MCF 10A (cell line): Measurements from ENCODE around the gene CASP3. TPM values are rescaled to one million over a fixed set of nuclear protein-coding genes. Genes with fewer than 3 reads are reported as not detected.

ENCODE experiments used
- BruUV-seq: library from RNA; stranded (reverse); fragments of 400-500 nt; replicated peaks from 2 replicates; lab custom pipeline; 2021; lab: Mats Ljungman, UMichigan
- CTCF ChIA-PET: fragments of 300-600 bp; sonication (Branson Sonifier 250); formaldehyde crosslinking; extraction: SDS; loops from one replicate; lab custom pipeline; 2021; ENCODE audit warnings: antibody characterized with exemption, inconsistent platforms; lab: Yijun Ruan, JAX
- POLR2A ChIA-PET: fragments of 300-600, 350-650 bp; sonication (Branson Sonifier 250); formaldehyde crosslinking; extraction: SDS; loops from one replicate; lab custom pipeline; 2020; ENCODE audit warnings: antibody characterized with exemption, inconsistent platforms; lab: Yijun Ruan, JAX
- DNase-seq: peaks from one replicate; pipeline ENCODE4 v3.0.0-alpha.2; 2018; ENCODE audit not compliant: unreplicated experiment
- H3K27ac Mint-ChIP-seq: one replicate; pipeline ENCODE4 v1.8.0; 2022; ENCODE audit warnings: mild to moderate bottlenecking, low read depth, mixed read lengths; ENCODE audit not compliant: unreplicated experiment
- H3K27me3 Mint-ChIP-seq: one replicate; pipeline ENCODE4 v1.8.0; 2022; ENCODE audit warnings: mixed read lengths; ENCODE audit not compliant: insufficient read depth, unreplicated experiment
- H3K36me3 Mint-ChIP-seq: one replicate; pipeline ENCODE4 v1.8.0; 2022; ENCODE audit warnings: mild to moderate bottlenecking, moderate library complexity, mixed read lengths; ENCODE audit not compliant: insufficient read depth, unreplicated experiment
- H3K4me1 Mint-ChIP-seq: one replicate; pipeline ENCODE4 v1.8.0; 2022; ENCODE audit warnings: mixed read lengths; ENCODE audit not compliant: insufficient read depth, unreplicated experiment
- H3K4me3 Mint-ChIP-seq: one replicate; pipeline ENCODE4 v1.8.0; 2022; ENCODE audit warnings: mild to moderate bottlenecking, moderate library complexity, mixed read lengths; ENCODE audit not compliant: unreplicated experiment
- H3K9me3 Mint-ChIP-seq: one replicate; pipeline ENCODE4 v1.8.0; 2022; ENCODE audit warnings: mixed read lengths; ENCODE audit not compliant: unreplicated experiment
- intact Hi-C: fragments of 100-400 bp; cut with micrococcal nuclease; formaldehyde crosslinking; loops from 2 replicates; pipeline ENCODE4 v1.14.1; 2022
- total RNA-seq: library from RNA; stranded (reverse); gene quantifications from 2 replicates; pipeline ENCODE4 v1.2.3, GENCODE V29; 2022
- TF ChIP-seq, protein P1 (sequence below): fragments of 200-600 bp; IDR thresholded peaks from one replicate; pipeline ENCODE4 v1.8.0; 2022; ENCODE audit warnings: antibody characterized with exemption, mild to moderate bottlenecking; ENCODE audit not compliant: unreplicated experiment

Gene CASP3
- total RNA-seq, 1 experiment from 2014 or later = 27.4 TPM

DNA sequence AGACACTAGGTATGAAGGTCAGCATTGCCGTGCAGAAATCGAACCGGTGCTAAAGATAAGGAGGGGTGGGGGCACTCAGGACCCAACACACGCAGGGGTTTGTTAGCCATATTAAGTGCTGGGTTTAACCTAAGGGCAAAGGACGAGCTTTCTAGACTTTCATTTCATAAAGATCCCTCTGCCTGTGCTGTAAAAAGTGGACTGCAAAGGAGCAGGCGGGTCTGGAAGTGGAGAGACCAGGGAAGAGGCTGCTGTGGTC lies 1.3 kb downstream of the CASP3 start:
- BruUV-seq = no TSS peak
- DNase-seq = no peak
- Mint-ChIP-seq H3K4me1 (peaks cover 37% of the 10 kb centered on the region), H3K27ac (peak overlapping the region; percentile 78), H3K4me3 (peak overlapping the region; percentile 81), H3K36me3 (peaks cover 7% of the 10 kb centered on the region), H3K9me3 (no peaks in the 10 kb centered on the region), H3K27me3 (no peaks in the 10 kb centered on the region)
- CTCF ChIA-PET = interaction anchor here (0.8 to 1.9 kb wide), 6 partner anchors 11 to 384 kb away, joined by 3 to 10 read pairs (median 5); partner anchors contain the start of gene CENPU
- TF ChIP-seq, protein P1, sequence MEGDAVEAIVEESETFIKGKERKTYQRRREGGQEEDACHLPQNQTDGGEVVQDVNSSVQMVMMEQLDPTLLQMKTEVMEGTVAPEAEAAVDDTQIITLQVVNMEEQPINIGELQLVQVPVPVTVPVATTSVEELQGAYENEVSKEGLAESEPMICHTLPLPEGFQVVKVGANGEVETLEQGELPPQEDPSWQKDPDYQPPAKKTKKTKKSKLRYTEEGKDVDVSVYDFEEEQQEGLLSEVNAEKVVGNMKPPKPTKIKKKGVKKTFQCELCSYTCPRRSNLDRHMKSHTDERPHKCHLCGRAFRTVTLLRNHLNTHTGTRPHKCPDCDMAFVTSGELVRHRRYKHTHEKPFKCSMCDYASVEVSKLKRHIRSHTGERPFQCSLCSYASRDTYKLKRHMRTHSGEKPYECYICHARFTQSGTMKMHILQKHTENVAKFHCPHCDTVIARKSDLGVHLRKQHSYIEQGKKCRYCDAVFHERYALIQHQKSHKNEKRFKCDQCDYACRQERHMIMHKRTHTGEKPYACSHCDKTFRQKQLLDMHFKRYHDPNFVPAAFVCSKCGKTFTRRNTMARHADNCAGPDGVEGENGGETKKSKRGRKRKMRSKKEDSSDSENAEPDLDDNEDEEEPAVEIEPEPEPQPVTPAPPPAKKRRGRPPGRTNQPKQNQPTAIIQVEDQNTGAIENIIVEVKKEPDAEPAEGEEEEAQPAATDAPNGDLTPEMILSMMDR = no peak
- POLR2A ChIA-PET = interaction anchor here (0.7 to 4.3 kb wide), 16 partner anchors 9 to 361 kb away, joined by 3 to 53 read pairs (median 5); partner anchors contain the start of gene CENPU
- intact Hi-C loops = loop anchor here (2.0 to 10.0 kb wide), 6 partner anchors 41 to 449 kb away; partner anchors contain the start of gene IRF2

- peaks cover 7% of the 10 kb centered on the region for H3K36me3 Mint-ChIP-seq
- no peaks in the 10 kb centered on the region for H3K9me3 Mint-ChIP-seq
- H3K4me3 Mint-ChIP-seq = peak overlapping the region; percentile 81
- DNase-seq = peak; percentile 16
- H3K27ac Mint-ChIP-seq = peak overlapping the region; percentile 78
- TSS peak; percentile 26 for BruUV-seq
- intact Hi-C loops = loop anchor here (2.0 to 10.0 kb wide), 6 partner anchors 41 to 449 kb away; partner anchors contain the start of gene IRF2
- ChIA-PET POLR2A (interaction anchor here (0.7 to 4.3 kb wide), 12 partner anchors 36 to 383 kb away, joined by 3 to 53 read pairs (median 4); partner anchors contain the start of gene CENPU), CTCF (interaction anchor here (0.6 to 1.9 kb wide), 4 partner anchors 11 to 398 kb away, joined by 3 to 10 read pairs (median 6); partner anchors contain the start of gene CENPU)
- H3K4me1 Mint-ChIP-seq = peaks cover 37% of the 10 kb centered on the region
- no peaks in the 10 kb centered on the region for H3K27me3 Mint-ChIP-seq
- TF ChIP-seq, protein P1 = no peak
Measured at GRCh38 chr4:184647266-184648053, 1.8 kb downstream of the CASP3 start.

DNA sequence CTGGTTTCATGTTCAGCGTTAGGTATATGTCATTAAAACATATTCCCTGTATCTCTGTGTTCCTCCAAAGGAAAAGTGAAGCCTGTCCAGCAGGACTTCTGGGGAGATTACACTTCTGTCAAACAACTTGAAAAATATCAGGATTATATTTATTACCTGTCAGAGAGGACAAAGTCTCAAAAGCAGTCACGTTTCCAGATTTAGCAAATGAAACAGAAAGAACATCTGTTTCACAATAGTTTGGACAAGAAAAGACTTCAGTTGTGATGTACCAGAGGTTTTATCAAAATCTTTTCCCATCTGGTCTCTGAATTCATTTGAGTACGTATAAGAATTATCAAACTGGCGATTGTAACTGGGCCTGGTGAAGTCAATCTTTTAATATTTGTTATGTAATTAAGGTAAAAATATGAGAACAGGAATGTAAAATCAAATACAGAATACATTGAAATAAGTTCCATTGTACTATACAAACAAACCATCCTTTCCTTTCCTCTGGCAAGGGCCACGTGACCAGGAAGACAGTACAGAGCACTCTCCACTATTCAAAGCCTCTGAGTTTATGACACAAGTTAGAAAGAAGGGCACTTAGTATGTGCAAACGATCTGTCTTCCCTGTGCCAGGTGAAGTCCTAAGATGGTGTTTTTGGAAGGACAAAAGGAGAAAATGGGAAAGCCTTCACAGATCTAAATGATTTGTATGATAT lies 3.2 kb downstream of the CASP3 start:
- intact Hi-C loops = loop anchor here (5.0 to 10.0 kb wide), 4 partner anchors 169 to 384 kb away; partner anchors contain the start of gene IRF2
- peaks cover 32% of the 10 kb centered on the region for H3K4me1 Mint-ChIP-seq
- no peak for DNase-seq
- TF ChIP-seq, protein P1 = no peak
- BruUV-seq = no TSS peak
- no peaks in the 10 kb centered on the region for H3K9me3 Mint-ChIP-seq
- no peaks in the 10 kb centered on the region for H3K27me3 Mint-ChIP-seq
- H3K36me3 Mint-ChIP-seq = no peaks in the 10 kb centered on the region
- H3K27ac Mint-ChIP-seq = peak overlapping the region; percentile 39
- CTCF ChIA-PET = interaction anchor here (1.7 kb wide), 2 partner anchors 10 to 382 kb away, joined by 5 read pairs; no protein-coding TSS in a partner anchor
- POLR2A ChIA-PET = interaction anchor here (1.2 kb wide), 1 partner anchor 381 kb away, joined by 4 read pairs; no protein-coding TSS in a partner anchor
- H3K4me3 Mint-ChIP-seq = peak overlapping the region; percentile 81
